HCT116 (cell line): Measurements from ENCODE around the gene ICAM2. TPM values are rescaled to one million over a fixed set of nuclear protein-coding genes. Genes with fewer than 3 reads are reported as not detected.

ENCODE experiments used
- ATAC-seq: fragments of 200-7000 bp; cut with Tn5 transposase; 2 replicates; pipeline ENCODE4 v1.9.1; 2020; ENCODE audit warnings: mild to moderate bottlenecking, moderate library complexity
- BruUV-seq: library from RNA; stranded (reverse); fragments of 400-500 nt; replicated peaks from 2 replicates; lab custom pipeline; 2021; lab: Mats Ljungman, UMichigan
- CTCF ChIA-PET: fragments of 300-600 bp; sonication (Branson Sonifier 250); formaldehyde crosslinking; loops from one replicate; lab custom pipeline; 2021; ENCODE audit warnings: antibody characterized with exemption; lab: Charles Lee
- POLR2A ChIA-PET: fragments of 300-600, 350-600 bp; sonication (Branson Sonifier 250); formaldehyde crosslinking; loops from one replicate; lab custom pipeline; 2021; ENCODE audit warnings: antibody characterized with exemption; lab: Charles Lee
- RAD21 ChIA-PET, 2 experiments: fragments of 300-600 bp; sonication (Branson Sonifier 250); formaldehyde crosslinking; loops; one replicate each; lab custom pipeline; 2023; ENCODE audit warnings: low total read pairs in 2 of 2; ENCODE audit not compliant: uncharacterized antibody in 2 of 2, unreplicated experiment in 2 of 2, low non-redundant PET in 1 of 2; lab: Charles Lee
- DNase-seq: peaks from one replicate; pipeline ENCODE4 v3.0.0-alpha.2; 2010; ENCODE audit warnings: low read depth, low spot score
- H2AFZ ChIP-seq: fragments of 200-600 bp; shearing (Covaris generic), sonication (generic); 2 replicates; pipeline ENCODE4 v1.6.1; 2017; ENCODE audit warnings: low read depth, mixed run types, mixed read lengths, antibody characterized with exemption, low read length; ENCODE audit not compliant: poor library complexity, severe bottlenecking
- H3K27ac ChIP-seq: 2 replicates; pipeline ENCODE4 v1.5.1; 2012; ENCODE audit warnings: low read depth, low read length
- H3K27me3 ChIP-seq: fragments of 200-600 bp; sonication (generic); 2 replicates; pipeline ENCODE4 v1.6.1; 2016; ENCODE audit warnings: mixed run types, low read length, mixed read lengths; ENCODE audit not compliant: insufficient read depth
- H3K36me3 ChIP-seq, 2 experiments: fragments of 200-500 bp in 1 of 2; fragments of 200-600 bp in 1 of 2; sonication (Bioruptor generic) in 1 of 2; sonication (generic) in 1 of 2; 2 replicates each; pipeline versions ENCODE4 v1.5.1 to v1.6.1; 2014 to 2016; ENCODE audit warnings: low read length in 2 of 2, inconsistent platforms in 1 of 2, mixed read lengths in 1 of 2, mixed run types in 1 of 2; ENCODE audit not compliant: insufficient read depth in 2 of 2, control insufficient read depth in 1 of 2
- H3K4me1 ChIP-seq, 2 experiments: fragments of 200-600 bp in 1 of 2; sonication (generic) in 1 of 2; 2 replicates each; pipeline versions ENCODE4 v1.5.1 to v1.6.1; 2012 to 2017; ENCODE audit warnings: low read length in 2 of 2, inconsistent platforms in 1 of 2, mild to moderate bottlenecking in 1 of 2, mixed read lengths in 1 of 2, mixed run types in 1 of 2, moderate library complexity in 1 of 2; ENCODE audit not compliant: insufficient read depth in 2 of 2, control insufficient read depth in 1 of 2
- H3K4me2 ChIP-seq: fragments of 200-600 bp; sonication (generic); 2 replicates; pipeline ENCODE4 v1.6.1; 2017; ENCODE audit warnings: mixed run types, low read length, mixed read lengths
- H3K4me3 ChIP-seq, 2 experiments: fragments of 200-600 bp in 1 of 2; sonication (generic) in 1 of 2; replicated peaks in 1 of 2; 2 replicates each; pipeline ENCODE4 v1.5.1; 2011 to 2016; ENCODE audit warnings: low read length in 2 of 2, control low read depth in 1 of 2, low read depth in 1 of 2, mild to moderate bottlenecking in 1 of 2, mixed read lengths in 1 of 2, mixed run types in 1 of 2
- H3K79me2 ChIP-seq: fragments of 200-600 bp; sonication (generic); 2 replicates; pipeline ENCODE4 v1.6.1; 2017; ENCODE audit warnings: mild to moderate bottlenecking, mixed run types, low read length, moderate library complexity, mixed read lengths; ENCODE audit not compliant: insufficient read depth
- H3K9ac ChIP-seq: fragments of 200-600 bp; sonication (generic); 2 replicates; pipeline ENCODE4 v1.6.1; 2016; ENCODE audit warnings: low read length, mixed read lengths
- H3K9me2 ChIP-seq: fragments of 200-600 bp; sonication (generic), shearing (Covaris generic); 2 replicates; pipeline ENCODE4 v1.6.1; 2017; ENCODE audit warnings: mixed run types, mild to moderate bottlenecking, moderate library complexity; ENCODE audit not compliant: insufficient read depth
- H3K9me3 ChIP-seq, 2 experiments: fragments of 200-500 bp in 1 of 2; fragments of 200-600 bp in 1 of 2; sonication (Bioruptor generic) in 1 of 2; sonication (generic) in 1 of 2; 2 replicates each; pipeline ENCODE4 v1.6.1; 2014 to 2017; ENCODE audit warnings: low read length in 2 of 2, mixed read lengths in 2 of 2, inconsistent platforms in 1 of 2, low read depth in 1 of 2, mild to moderate bottlenecking in 1 of 2, mixed run types in 1 of 2, moderate library complexity in 1 of 2; ENCODE audit not compliant: control insufficient read depth in 1 of 2, insufficient read depth in 1 of 2
- H4K20me1 ChIP-seq: fragments of 200-600 bp; sonication (generic), shearing (Covaris generic); 2 replicates; pipeline ENCODE4 v1.6.1; 2017; ENCODE audit warnings: mixed run types, mild to moderate bottlenecking, moderate library complexity; ENCODE audit not compliant: insufficient read depth
- ATF3 ChIP-seq: IDR thresholded peaks from 2 replicates; pipeline ENCODE4 v1.6.1; 2012
- CBX3 ChIP-seq: IDR thresholded peaks from 2 replicates; pipeline ENCODE4 v1.6.1; 2012; ENCODE audit warnings: low read depth
- ELF1 ChIP-seq: IDR thresholded peaks from 2 replicates; pipeline ENCODE4 v1.6.1; 2012; ENCODE audit warnings: low read depth, borderline replicate concordance
- REST ChIP-seq: IDR thresholded peaks from 2 replicates; pipeline ENCODE4 v1.6.1; 2012; ENCODE audit warnings: low read depth
- intact Hi-C: fragments of 100-400 bp; cut with micrococcal nuclease; formaldehyde crosslinking; loops from 2 replicates; pipeline ENCODE4 v1.10.0; 2022
- total RNA-seq: library from RNA; stranded (reverse); gene quantifications from one replicate; pipeline ENCODE4 v1.2.1, GENCODE V29; 2021; ENCODE audit not compliant: unreplicated experiment

The ICAM2 gene
- total RNA-seq, 1 experiment from 2014 or later = 0.61 TPM

DNA sequence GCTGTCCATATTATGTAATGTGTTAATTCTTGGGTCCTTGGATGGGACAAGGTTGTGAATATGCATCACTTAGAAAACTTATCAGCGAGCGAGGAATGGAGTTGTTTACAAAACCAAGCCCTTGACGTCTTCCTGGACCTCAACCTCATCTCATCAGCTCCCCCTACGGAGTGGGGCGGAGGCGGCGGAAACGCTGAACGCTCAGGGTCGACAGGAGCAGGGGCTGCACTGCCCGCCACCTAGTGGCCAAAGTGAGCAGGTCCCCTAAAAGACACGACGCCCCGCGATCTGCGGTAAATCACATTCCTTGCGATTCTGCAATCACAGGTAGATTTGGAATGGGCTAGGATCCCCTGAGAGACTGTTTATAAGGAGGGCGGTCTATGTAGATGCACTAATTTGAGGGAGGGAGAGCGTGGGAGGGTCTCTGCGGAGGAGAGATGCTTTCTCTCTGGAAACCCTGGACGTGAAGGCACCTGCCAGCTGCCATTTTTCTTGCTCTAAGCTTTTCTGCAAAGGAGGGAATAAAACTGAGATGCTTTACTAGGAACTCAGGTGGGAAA, 5.4 kb upstream of the ICAM2 start (continued):
- TF ChIP-seq REST (no peak), CBX3 (peak; percentile 76), ATF3 (no peak)

DNA sequence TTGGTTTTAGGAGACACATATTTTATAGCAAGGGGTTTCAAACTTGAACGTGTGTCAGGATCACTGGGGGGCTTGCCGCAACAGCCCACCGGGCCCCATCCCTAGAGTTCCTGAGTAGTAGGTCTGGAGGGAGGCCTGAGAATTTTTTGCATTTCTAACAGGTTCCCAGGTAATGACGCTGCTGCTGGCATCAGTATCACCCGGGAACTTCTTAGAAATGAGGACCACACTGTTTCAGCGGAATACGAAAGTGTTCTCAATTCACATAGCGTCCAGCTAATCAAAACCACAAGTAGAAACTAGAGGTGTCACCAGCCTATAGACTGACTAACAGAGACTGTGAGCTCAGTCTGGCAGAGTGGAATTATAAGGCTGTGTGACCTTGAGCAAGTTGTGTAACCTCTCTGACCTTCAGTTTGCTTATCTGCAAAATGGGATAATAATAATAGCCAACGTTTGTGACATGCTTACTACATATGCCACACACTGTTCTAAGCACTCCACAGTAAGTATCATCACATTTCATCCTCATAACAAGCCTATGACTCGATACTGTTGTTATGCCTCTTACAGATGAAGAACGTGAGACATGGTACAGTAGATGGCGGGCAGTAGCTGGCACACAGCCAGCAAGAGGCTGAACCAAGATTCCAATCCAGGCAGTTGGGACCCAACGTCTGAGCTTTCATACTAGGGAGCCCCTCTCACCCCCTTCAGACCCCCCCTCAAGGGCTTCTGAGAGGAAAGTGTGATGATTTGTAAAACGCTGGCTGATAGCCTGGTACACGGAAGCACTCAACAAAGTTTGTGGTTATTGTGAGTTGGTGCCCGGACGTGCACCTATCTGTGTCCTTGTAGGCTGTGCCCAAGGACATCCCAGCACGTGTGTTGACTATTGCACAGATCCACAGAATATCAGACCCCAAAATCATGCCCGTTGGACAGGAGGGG, 4.6 kb upstream of the ICAM2 start:
- TF ChIP-seq ELF1 (no peak), CBX3 (peak; percentile 17; the same call in 1 of the 2 replicates)
- CTCF ChIA-PET = interaction anchor here (0.6 to 7.6 kb wide), 40 partner anchors 8 to 257 kb away, joined by 3 to 519 read pairs (median 5); partner anchors contain the start of genes ERN1, GH1 and GH2
- peaks cover 3 to 11% of the 10 kb centered on the region in 2 experiments; a peak in 3 of 4 replicates for H3K4me1 ChIP-seq
- no TSS peak for BruUV-seq
- H3K9me3 ChIP-seq = no peaks in the 10 kb centered on the region
- H3K27me3 ChIP-seq = no peaks in the 10 kb centered on the region
- no peak for DNase-seq
- H3K4me3 ChIP-seq = peak overlapping the region; percentile 45 to 50
- peak overlapping the region; percentile 73 for H3K4me2 ChIP-seq
- H4K20me1 ChIP-seq = no peaks in the 10 kb centered on the region
- no peak overlapping the region for H3K27ac ChIP-seq
- ATAC-seq = peak; percentile 46
- no peaks in the 10 kb centered on the region for H3K36me3 ChIP-seq
- POLR2A ChIA-PET = interaction anchor here (0.9 to 1.3 kb wide), 3 partner anchors 105 to 108 kb away, joined by 3 to 5 read pairs (median 3); partner anchors contain the start of gene ERN1
- no peaks in the 10 kb centered on the region for H3K79me2 ChIP-seq
- no peak overlapping the region for H3K9ac ChIP-seq
- intact Hi-C loops = loop anchor here (10.0 kb wide), 1 partner anchor 390 kb away; no protein-coding TSS in a partner anchor
- H2AFZ ChIP-seq = peak overlapping the region; percentile 56
- RAD21 ChIA-PET = interaction anchor here (0.7 to 6.2 kb wide), 5 partner anchors 50 to 109 kb away, joined by 3 to 66 read pairs (median 4); no protein-coding TSS in a partner anchor
- no peaks in the 10 kb centered on the region for H3K9me2 ChIP-seq
